H54 (cell line): ENCODE results near the gene DDX55.

Source experiments
- DNase-seq: peaks from one replicate; pipeline ENCODE4 v3.0.0; 2011; ENCODE audit warnings: low spot score, mixed read lengths; ENCODE audit not compliant: insufficient read length
- FAIRE-seq: peaks from 3 replicates; lab custom pipeline; 2011; peaks lifted over from hg19 to GRCh38; lab: Jason Lieb, UNC
- POLR2A ChIP-seq: IDR thresholded peaks from 2 replicates; pipeline ENCODE4 v1.6.1; 2011; ENCODE audit warnings: low read depth, mild to moderate bottlenecking, low read length

The DDX55 gene

DNA sequence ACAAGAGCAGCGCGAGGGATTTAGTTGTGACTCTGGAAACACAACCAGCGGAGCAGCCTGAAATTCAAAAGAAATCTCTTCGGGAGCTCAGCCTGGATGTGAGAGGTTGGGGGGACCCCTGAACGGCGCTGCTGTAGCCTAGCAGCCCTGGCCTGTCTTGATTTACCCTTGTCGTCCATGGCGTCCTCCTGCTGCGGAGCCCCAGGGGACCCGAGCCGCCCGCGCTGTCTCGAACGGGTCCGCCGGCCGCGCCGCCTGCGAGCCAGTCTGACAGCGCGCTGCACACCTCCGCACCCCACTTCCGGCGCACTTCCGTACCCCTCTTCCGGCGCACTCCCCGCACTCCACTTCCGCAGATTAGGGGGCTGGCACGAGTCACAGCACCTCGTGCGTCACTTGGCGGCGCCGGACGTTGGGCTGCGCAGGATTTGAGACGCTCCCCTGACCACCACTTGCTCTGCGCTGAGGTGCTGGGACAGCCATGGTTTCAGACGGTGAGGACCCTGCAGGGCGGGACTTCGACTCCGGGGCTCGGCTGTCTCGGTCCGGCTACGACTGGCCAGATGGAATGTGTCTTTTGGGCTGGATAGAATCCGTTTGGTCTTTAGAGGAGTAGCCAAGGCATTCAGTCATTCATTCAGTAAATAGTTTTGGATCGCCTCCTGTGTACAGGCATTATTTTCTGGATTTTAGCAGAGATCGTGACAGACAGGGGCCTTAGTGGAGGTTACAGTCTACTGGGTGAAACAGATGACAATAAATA lies 31.7 kb downstream of the DDX55 start, which contains the start of the genes EIF2B1 and GTF2H3:
EIF2B1 (minus strand) TSS at position 308 of the 763 bp plus-strand sequence; CDS start at position 179, 129 bp downstream.
GTF2H3 (plus strand) TSS at position 451 of the 763 bp plus-strand sequence; CDS start at position 482, 31 bp downstream.
- peak; percentile 79 for FAIRE-seq

DNA sequence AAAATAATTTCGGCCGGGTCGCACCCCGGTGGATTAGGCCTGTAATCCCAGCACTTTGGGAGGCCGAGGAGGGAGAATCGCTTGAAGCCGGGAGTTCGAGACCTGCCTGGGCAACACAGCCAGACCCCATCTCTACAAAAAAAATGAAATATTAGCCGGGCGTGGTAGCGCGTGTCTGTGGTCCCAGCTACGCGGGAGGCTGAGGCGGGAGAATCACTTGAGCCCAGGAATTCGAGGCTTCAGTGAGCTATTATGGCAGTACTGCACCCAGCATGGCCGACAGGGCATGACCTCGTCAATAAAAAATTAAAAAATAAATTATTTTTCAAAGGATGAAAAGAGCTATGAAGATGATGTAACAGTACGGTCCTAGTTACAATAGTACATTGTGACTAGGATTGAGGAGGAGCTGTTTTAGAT lies 32.3 kb downstream of the DDX55 start:
- no peak for DNase-seq
- no peak for FAIRE-seq
- TF ChIP-seq POLR2A: no peak

More for the DNA sequence above, 31.7 kb downstream of the DDX55 start, which contains the start of the genes EIF2B1 and GTF2H3:
- peak; percentile 80 for TF ChIP-seq POLR2A
- peak; percentile 96 for DNase-seq

DNA sequence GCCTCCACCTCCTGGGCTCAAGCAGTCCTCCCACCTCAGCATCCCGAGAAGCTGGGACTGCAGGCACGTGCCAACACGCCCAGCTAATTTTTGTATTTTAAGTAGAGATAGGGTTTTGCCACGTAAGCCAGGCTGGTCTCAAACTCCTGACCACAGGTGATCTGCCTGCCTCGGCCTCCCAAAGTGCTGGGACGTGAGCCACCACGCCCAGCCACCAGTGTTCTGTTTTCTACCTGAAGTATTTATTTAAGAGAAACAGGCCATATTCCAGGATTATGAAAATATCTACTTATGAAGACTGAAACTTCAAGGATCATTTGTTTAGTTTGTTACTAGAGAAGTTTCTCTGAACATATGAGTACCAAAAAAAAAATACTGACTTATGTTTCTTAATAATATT lies 42.0 kb downstream of the DDX55 start:
- no peak for TF ChIP-seq POLR2A

DNA sequence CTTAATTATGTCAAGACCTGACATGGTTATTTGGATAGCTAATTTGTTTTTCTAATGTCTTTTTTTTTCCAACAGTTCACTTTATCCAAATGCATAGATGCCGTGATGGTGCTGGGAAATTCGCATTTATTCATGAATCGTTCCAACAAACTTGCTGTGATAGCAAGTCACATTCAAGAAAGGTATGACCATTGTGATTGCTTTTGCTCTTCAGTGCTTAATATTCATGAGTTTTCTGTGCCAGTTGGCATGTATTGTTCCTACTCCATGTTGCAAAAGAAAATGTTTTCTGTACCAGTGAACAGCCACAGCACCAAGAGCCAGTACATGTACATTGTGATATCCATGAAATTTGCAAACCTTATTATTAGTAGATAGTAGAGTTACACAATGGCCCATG lies 43.5 kb downstream of the DDX55 start:
- DNase-seq: no peak
- no peak for TF ChIP-seq POLR2A
- FAIRE-seq: no peak

More for the DNA sequence above, 42.0 kb downstream of the DDX55 start:
- DNase-seq: no peak
- FAIRE-seq: no peak

DNA sequence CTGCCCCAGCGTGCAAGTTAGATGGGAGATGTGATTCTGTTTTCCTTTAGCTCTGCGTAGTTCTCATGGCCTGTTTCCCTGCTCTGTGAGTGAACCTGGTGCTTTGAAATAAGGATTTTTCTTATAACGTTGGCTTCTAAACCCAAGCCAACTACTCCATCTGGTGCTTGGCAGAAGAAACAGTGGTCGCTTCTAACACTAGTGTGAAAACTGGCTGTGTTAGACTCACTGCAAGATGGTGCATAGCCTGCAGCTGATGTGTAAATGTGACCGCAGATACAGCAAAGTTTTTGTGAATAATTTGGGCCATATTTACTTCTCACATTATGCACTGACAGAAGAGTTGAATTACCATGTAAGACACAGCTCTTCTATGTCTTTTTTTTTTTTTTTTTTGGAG lies 44.0 kb downstream of the DDX55 start:
- DNase-seq: no peak
- FAIRE-seq: no peak
- TF ChIP-seq POLR2A: no peak

DNA sequence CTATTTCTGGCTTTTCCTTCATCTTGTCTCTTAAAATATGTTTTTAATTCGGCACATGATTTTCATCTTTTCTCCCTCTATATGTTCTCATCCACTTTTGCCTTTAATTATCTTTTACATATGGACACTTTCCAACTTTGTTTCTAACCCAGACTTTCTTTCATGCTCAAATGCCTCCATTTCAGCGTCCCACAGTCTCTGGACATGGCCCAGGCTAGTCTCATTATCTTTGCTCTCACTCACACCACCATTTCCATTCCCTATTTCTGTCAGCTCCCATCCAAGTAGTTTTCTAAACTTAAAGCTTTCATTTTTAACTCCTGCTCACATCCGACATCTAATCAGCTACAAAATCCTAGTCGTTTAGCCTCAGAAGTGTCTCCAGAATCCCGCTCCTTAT lies 46.5 kb downstream of the DDX55 start:
- TF ChIP-seq POLR2A: no peak
- no peak for DNase-seq
- no peak for FAIRE-seq

DNA sequence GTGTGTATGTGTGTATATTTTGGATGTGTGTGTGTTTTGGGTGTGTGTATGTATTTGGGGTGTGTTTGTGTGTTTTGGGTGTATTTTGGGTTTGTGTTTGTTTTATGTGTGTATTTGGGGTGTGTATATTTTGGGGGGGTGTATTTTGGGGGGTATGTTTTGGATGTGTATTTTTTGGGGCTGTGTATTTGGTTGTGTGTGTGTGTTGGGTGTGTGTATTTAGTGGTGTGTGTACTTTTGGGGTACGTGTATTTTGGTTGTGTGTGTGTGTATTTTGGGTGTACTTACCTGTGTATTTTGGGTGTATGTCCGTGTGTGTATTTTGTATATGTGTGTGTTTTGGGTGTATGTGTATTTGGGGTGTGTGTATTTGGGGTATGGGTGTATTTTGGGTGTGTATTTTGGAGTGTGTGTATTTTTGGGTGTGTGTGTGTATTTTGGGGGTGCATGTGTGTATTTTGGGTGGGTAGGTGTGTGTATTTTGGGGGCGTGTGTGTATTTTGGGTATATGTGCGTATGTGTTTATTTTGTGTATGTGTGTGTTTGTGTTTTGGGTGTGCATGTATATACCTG lies 52.3 kb downstream of the DDX55 start:
- TF ChIP-seq POLR2A: no peak
- DNase-seq (no peak), FAIRE-seq (no peak)

DNA sequence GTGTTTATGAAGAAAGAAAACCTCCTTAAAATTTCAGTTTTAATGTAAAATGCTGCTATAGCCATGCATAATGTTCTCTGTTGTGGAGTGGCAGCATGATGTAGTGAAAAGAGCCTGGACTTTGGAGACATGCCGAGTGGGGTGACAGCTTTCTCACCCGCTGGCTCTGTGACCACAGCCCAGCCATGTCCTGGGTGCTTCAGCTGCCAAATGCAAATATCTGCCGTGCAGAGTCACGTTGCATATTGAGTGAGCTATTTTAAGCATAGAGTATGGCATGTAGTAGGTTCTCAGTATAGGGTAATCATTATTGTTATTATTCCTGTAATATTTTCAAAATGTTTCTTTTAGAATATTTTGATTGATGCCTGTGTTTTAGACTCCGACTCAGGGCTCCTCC lies 53.5 kb downstream of the DDX55 start:
- no peak for DNase-seq
- TF ChIP-seq POLR2A: no peak
- FAIRE-seq: no peak

DNA sequence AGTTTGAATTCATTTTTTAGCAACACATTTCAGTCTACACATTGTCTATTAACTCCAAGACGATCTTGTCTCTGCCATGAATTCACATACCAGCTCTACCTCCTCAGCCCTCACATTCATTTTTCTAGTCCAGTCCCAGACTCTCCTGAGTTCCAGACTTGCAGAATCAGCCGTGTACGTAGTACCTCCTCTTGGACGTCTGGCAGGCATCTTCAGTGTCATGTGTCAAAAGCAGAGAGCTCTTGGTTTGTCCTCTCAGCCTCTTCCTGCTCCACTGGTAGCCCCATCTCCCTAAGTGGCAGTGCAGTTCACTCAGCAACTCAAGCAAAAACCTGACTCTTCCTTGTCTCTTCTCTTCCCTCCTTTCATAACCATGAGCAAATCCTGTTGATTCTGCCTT lies 54.5 kb downstream of the DDX55 start:
- no peak for FAIRE-seq
- no peak for TF ChIP-seq POLR2A
- no peak for DNase-seq

DNA sequence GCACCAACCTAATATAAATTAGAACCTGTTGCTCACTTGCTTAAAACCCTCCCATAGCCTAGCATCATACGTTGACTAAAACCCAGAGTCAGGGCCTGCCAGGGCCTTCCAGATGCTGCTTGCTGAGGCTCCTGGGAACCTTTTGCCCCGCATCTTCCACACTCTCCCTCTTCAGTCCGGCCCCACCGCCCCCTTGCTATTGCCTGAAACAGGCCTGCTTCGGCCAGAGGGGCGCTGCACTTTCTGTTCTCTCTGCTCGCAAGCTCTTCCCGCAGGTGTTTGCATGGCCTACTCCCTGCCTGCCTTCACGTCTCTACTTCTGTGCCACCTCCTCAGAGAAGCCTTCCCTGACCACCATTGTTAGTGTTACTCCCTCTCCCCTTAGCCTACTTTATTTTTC lies 55.3 kb downstream of the DDX55 start:
- DNase-seq (no peak), FAIRE-seq (no peak)
- TF ChIP-seq POLR2A: no peak

DNA sequence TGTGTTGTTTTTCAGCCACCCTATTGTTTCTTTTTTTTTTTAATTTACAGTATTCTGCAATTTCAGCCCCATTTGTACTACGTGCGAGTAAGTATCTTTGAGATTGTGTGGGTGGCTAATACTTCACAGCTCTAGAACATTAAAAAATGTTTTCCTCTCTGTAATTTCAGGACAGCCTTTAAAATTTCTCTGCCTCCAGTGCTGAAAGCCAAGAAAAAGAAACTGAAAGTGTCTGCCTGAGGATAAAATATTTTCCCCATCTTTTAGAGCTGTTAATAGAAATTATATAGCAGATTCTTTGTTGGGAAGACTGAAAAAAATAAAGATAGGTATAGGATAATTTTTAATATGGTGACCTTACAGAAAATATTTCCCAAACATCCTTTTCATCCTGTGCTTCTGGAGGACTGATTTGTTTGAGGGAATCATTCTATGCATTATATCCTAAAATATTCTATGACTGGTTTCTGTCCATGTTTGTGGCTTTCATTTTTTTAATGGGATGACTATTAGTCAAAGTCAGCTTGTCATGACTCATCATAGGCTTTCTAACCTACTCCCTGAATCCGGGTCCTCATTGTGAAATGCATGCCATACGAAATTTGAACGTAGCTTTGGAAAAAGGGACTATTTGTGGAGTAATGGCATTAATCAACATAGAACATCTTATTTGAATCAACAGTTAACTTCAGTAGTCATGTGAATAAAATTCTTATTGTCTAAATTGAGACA lies 58.3 kb downstream of the DDX55 start:
- DNase-seq (peak; percentile 60), FAIRE-seq (peak; percentile 62)
- TF ChIP-seq POLR2A: no peak

DNA sequence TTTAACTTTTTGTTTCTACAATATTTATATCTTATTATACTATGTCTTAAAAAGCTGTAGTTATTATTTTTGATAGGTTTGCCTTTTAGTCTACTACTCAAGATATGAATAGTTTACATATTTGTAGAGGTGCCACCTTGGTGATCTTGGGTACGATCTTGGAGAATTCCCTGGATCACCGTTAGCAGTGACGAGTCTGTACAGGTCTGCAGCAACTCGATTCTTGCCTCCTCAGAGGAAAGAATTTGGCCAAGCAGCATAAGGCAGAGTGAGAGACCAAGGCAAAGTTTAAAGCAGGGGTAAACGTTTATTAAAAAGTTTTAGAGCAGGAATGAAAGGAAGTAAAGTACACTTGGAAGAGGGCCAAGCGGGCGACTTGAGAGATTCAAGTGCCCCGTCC lies 65.9 kb downstream of the DDX55 start:
- FAIRE-seq: no peak
- DNase-seq: no peak
- no peak for TF ChIP-seq POLR2A
